K562 (cell line): ENCODE measurements around the gene DELE1. TPM values are rescaled to one million over a fixed set of nuclear protein-coding genes. Genes with fewer than 3 reads are reported as not detected.
A peak's percentile ranks its signal among the peaks of the same experiment; 100 is the strongest.

Source experiments
- ATAC-seq: fragments of 200-7000 bp; cut with Tn5 transposase; 3 replicates; pipeline ENCODE4 v1.9.1; 2020; ENCODE audit warnings: moderate library complexity
- BruUV-seq: library from RNA; stranded (reverse); fragments of 400-500 nt; replicated peaks from 2 replicates; lab custom pipeline; 2021; lab: Mats Ljungman, UMichigan
- CTCF ChIA-PET: fragments of 300-600 bp; formaldehyde crosslinking; extraction: SDS; loops from one replicate; lab custom pipeline; 2021; ENCODE audit warnings: low intra/inter-chr PET ratio; lab: Yijun Ruan, JAX
- POLR2A ChIA-PET: fragments of 300-600, 350-650 bp; sonication (Branson Sonifier 250); formaldehyde crosslinking; extraction: SDS; loops from one replicate; lab custom pipeline; 2021; ENCODE audit warnings: antibody characterized with exemption, inconsistent platforms; lab: Yijun Ruan, JAX
- DNase-seq, 4 experiments: peaks; one replicate each; pipeline versions ENCODE4 v3.0.0 to v3.0.0-alpha.2; 2011 to 2018; ENCODE audit warnings: low spot score in 3 of 4, mixed read lengths in 3 of 4; ENCODE audit errors: extremely low read depth in 1 of 4
- FAIRE-seq: peaks from 2 replicates; lab custom pipeline; 2011; peaks lifted over from hg19 to GRCh38; lab: Jason Lieb, UNC
- H2AFZ ChIP-seq: 2 replicates; pipeline ENCODE4 v1.6.0; 2011; ENCODE audit warnings: low read depth, low read length, control low read depth, inconsistent platforms
- H3K27ac ChIP-seq: fragments of 200-600 bp; 3 replicates; pipeline ENCODE4 v1.8.0; 2011; ENCODE audit warnings: low read depth, mild to moderate bottlenecking, control low read depth, inconsistent platforms, low read length, moderate library complexity, mixed read lengths; ENCODE audit errors: extremely low read depth
- H3K27me3 ChIP-seq, 2 experiments: fragments of 300-600 bp in 1 of 2; 2 replicates in 1 of 2; 3 replicates in 1 of 2; pipeline versions ENCODE4 v1.6.0 to v1.8.0; 2011; ENCODE audit warnings: inconsistent platforms in 2 of 2, low read length in 2 of 2, mild to moderate bottlenecking in 1 of 2, mixed read lengths in 1 of 2, moderate library complexity in 1 of 2; ENCODE audit not compliant: control insufficient read depth in 2 of 2, insufficient read depth in 2 of 2
- H3K36me3 ChIP-seq: fragments of 300-600 bp; 3 replicates; pipeline ENCODE4 v1.8.0; 2011; ENCODE audit warnings: mild to moderate bottlenecking, low read length, inconsistent platforms; ENCODE audit not compliant: control insufficient read depth, insufficient read depth
- H3K4me1 ChIP-seq, 2 experiments: fragments of 200-600 bp in 1 of 2; replicated peaks in 1 of 2; 2 replicates in 1 of 2; 3 replicates in 1 of 2; pipeline versions ENCODE4 v1.5.1 to v1.8.0; 2011; ENCODE audit warnings: inconsistent platforms in 2 of 2, low read length in 2 of 2, mild to moderate bottlenecking in 1 of 2, mixed read lengths in 1 of 2, moderate library complexity in 1 of 2; ENCODE audit not compliant: control insufficient read depth in 2 of 2, insufficient read depth in 2 of 2
- H3K4me2 ChIP-seq: 2 replicates; pipeline ENCODE4 v1.6.1; 2011; ENCODE audit warnings: low read length, control low read depth, inconsistent platforms, mixed read lengths; ENCODE audit not compliant: insufficient read depth
- H3K4me3 ChIP-seq: fragments of 200-600 bp; sonication (generic), shearing (Covaris generic); 2 replicates; pipeline ENCODE4 v1.5.1; 2016; ENCODE audit warnings: control low read depth, inconsistent platforms
- H3K79me2 ChIP-seq: fragments of 200-600 bp; 3 replicates; pipeline ENCODE4 v1.8.0; 2011; ENCODE audit warnings: low read length, inconsistent platforms; ENCODE audit not compliant: control insufficient read depth, insufficient read depth
- H3K9ac ChIP-seq, 2 experiments: 2 replicates each; pipeline versions ENCODE4 v1.6.0 to v1.6.1; 2011; ENCODE audit warnings: low read depth in 2 of 2, low read length in 2 of 2, control low read depth in 1 of 2, inconsistent platforms in 1 of 2, mild to moderate bottlenecking in 1 of 2, mixed read lengths in 1 of 2; ENCODE audit not compliant: insufficient read depth in 1 of 2
- H3K9me1 ChIP-seq: one replicate; pipeline ENCODE4 v1.6.0; 2011; ENCODE audit warnings: inconsistent platforms, mild to moderate bottlenecking, low read length, moderate library complexity; ENCODE audit not compliant: control insufficient read depth, insufficient read depth
- H3K9me3 ChIP-seq: replicated peaks from 2 replicates; pipeline ENCODE4 v1.5.1; 2011; ENCODE audit warnings: low read depth, low read length, inconsistent platforms; ENCODE audit not compliant: control insufficient read depth, insufficient read depth
- H4K20me1 ChIP-seq: replicated peaks from 2 replicates; pipeline ENCODE4 v1.6.1; 2011; ENCODE audit warnings: low read length, inconsistent platforms, mixed read lengths; ENCODE audit not compliant: control insufficient read depth, insufficient read depth
- BRF1 ChIP-seq: IDR thresholded peaks from 3 replicates; pipeline ENCODE4 v1.6.1; 2011; ENCODE audit warnings: borderline replicate concordance, mild to moderate bottlenecking; ENCODE audit not compliant: insufficient read length; ENCODE audit errors: extremely low read depth
- MTA3 ChIP-seq: fragments of 450-650 bp; formaldehyde crosslinking; IDR thresholded peaks from 2 replicates; pipeline ENCODE4 v1.6.1; 2017; ENCODE audit warnings: mild to moderate bottlenecking, borderline replicate concordance
- NR2F6 ChIP-seq: fragments of 450-650 bp; formaldehyde crosslinking; IDR thresholded peaks from 2 replicates; pipeline ENCODE4 v1.4.0; 2020; ENCODE audit warnings: mild to moderate bottlenecking
- WGBS: fragments of 100-300 bp; shearing (Covaris generic); methylation state at CpG from one replicate; pipeline ENCODE4 v1.1.6; 2016; ENCODE audit warnings: low coverage, mixed read lengths; ENCODE audit not compliant: insufficient coverage; ENCODE audit errors: missing lambda C conversion rate; 5-methylcytosine and 5-hydroxymethylcytosine counted together
- in situ Hi-C: fragments of 300-500 bp; cut with MboI; formaldehyde crosslinking; loops from 4 replicates; pipeline ENCODE4 v1.15.0; 2018; ENCODE audit warnings: inconsistent platforms, mixed read lengths
- intact Hi-C: fragments of 100-400 bp; cut with micrococcal nuclease; formaldehyde crosslinking; loops from 2 replicates; pipeline ENCODE4 v1.14.2; 2022
- polyA plus RNA-seq, 8 experiments: library from polyadenylated mRNA; depleted of rRNA in 4 of 8; stranded (reverse) in 5 of 8; unstranded in 3 of 8; fragments of >200 nt; fragmentation: Nextera tagmentation in 2 of 8; fragmentation: Illumina TruSeq in 1 of 8; extraction: Ambion mirVana in 2 of 8; extraction: Trizol in 1 of 8; gene quantifications; 2 replicates each; pipeline versions ENCODE4 v1.2.1 to v1.2.3, GENCODE V29; 2011 to 2014; ENCODE audit warnings: inconsistent platforms in 1 of 8, missing spikeins in 1 of 8
- total RNA-seq, 7 experiments: library from RNA; depleted of rRNA in 6 of 7; stranded (reverse); fragments of >200 nt in 6 of 7; fragmentation: Illumina TruSeq in 2 of 7; extraction: Trizol in 2 of 7; gene quantifications; 2 replicates each; pipeline versions ENCODE4 v1.2.1 to v1.2.3, GENCODE V29; 2011 to 2021; ENCODE audit warnings: low replicate concordance in 1 of 7
- TF ChIP-seq, protein P1 (sequence below): fragments of 450-650 bp; IDR thresholded peaks from 2 replicates; pipeline ENCODE4 v1.6.1; 2016; ENCODE audit warnings: mild to moderate bottlenecking

DELE1 gene
- total and polyA plus RNA-seq, 9 of the 15 experiments (the other 6 are each of a cell fraction or from before 2014, with no cell fraction given) = 16.6 to 74.4 (median 49.8) TPM

DNA sequence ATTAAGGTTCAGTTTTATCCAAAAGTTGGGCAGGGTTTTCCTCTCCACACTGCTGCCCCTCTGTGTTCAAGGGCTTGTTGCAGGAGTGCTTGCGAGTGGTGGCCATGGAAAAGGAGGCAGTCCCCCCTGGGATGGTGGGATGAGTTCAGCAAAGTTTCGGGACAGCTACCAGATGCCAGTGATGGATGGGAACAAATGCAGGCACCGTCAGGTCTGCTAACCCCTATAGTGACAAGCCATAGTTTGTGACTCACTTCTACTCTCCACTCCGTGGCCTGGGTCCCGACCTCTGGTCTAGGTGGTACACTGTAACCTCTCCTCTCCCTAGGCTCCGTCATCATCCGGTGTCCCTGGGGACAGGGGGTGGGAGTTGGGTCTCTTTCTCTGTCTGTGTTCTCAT is 41.4 kb downstream of the DELE1 start:
- BruUV-seq = no TSS peak
- Histone ChIP-seq H4K20me1 (0 out of 2 replicates have a peak, but pooled peaks cover 5% of the 10 kb centered on the region), H3K9me1 (no peaks in the 10 kb centered on the region), H3K79me2 (peaks cover 11% of the 10 kb centered on the region), H3K27me3 (no peaks in the 10 kb centered on the region), H3K4me1 (peaks cover 8 to 19% of the 10 kb centered on the region in 2 experiments), H2AFZ (peak overlapping the region; percentile 63), H3K9ac (no peak overlapping the region), H3K4me3 (no peak overlapping the region), H3K4me2 (no peak overlapping the region), H3K27ac (no peak overlapping the region), H3K9me3 (no peaks in the 10 kb centered on the region), H3K36me3 (no peaks in the 10 kb centered on the region)
- in situ Hi-C loops (no loop called here), intact Hi-C loops (loop anchor here (10.0 kb wide), 3 partner anchors 150 to 300 kb away; no protein-coding TSS in a partner anchor)
- POLR2A ChIA-PET = no interaction called here
- TF ChIP-seq, protein P1, sequence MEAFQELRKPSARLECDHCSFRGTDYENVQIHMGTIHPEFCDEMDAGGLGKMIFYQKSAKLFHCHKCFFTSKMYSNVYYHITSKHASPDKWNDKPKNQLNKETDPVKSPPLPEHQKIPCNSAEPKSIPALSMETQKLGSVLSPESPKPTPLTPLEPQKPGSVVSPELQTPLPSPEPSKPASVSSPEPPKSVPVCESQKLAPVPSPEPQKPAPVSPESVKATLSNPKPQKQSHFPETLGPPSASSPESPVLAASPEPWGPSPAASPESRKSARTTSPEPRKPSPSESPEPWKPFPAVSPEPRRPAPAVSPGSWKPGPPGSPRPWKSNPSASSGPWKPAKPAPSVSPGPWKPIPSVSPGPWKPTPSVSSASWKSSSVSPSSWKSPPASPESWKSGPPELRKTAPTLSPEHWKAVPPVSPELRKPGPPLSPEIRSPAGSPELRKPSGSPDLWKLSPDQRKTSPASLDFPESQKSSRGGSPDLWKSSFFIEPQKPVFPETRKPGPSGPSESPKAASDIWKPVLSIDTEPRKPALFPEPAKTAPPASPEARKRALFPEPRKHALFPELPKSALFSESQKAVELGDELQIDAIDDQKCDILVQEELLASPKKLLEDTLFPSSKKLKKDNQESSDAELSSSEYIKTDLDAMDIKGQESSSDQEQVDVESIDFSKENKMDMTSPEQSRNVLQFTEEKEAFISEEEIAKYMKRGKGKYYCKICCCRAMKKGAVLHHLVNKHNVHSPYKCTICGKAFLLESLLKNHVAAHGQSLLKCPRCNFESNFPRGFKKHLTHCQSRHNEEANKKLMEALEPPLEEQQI = no peak
- TF ChIP-seq NR2F6 (CRISPR knock-in tag) (no peak), MTA3 (no peak), BRF1 (no peak)
- DNase-seq (no peak), ATAC-seq (no peak), FAIRE-seq (no peak)
- CTCF ChIA-PET = no interaction called here
- 59% methylated on average over 7 of the region's 7 CpGs for WGBS
